ENCODE measurements around the gene CYB561D1. TPM values are rescaled to one million over a fixed set of nuclear protein-coding genes. Genes with fewer than 3 reads are reported as not detected.

The CYB561D1 gene
- total and polyA plus RNA-seq, 4 donors = 1.3 to 2.8 (median 2.0) TPM

DNA sequence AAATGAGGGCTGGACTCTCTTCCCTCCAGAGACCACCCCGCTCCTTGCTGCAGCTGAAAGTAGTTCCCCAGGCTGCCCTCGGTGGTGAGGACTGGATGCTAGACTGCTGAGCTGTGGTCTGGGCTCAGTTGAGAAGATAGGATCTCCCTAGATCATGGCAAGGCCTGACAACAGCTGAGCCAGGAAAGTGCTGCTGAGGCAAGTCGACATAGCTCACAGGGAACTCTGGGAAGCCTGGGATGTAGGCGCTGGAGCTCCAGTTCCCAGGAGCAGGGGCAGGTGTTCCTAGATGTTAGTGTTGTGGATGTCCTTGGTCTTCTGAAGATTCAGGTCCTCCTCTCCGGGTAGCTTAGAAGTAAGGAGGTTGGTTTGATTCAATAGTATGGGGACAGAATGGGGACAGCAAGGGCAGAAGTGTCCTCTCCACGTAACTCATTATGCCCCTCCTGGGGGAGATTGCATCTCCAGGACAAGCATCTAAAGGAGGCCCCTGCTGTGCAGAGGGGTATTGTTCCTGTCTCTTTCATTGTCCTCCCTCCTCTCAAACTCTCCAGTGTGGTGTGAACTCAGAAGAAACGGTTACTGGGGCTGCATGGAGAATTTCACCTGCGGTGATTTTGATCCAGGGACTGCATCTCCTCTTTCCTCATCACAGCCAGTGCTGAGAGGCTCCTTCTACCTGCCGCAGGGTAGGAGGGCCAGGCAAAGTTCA is 3.7 kb downstream of the CYB561D1 start:
- peaks cover 0 to 15% (median 9%) of the 10 kb centered on the region in 4 donors for H3K36me3 ChIP-seq (ENCODE audit: control insufficient read depth in 4 of 4, insufficient read depth in 3 of 4, low read depth in 1 of 4, low read length in 3 of 4)
- H3K4me3 ChIP-seq (ENCODE audit: low read depth in 1 of 3, low read length in 3 of 3) = no peak overlapping the region
- peaks cover 0 to 12% (median 8%) of the 10 kb centered on the region in 4 donors for H3K4me1 ChIP-seq (ENCODE audit: control insufficient read depth in 4 of 4, insufficient read depth in 4 of 4, low read length in 3 of 4)
- 75% methylated on average over 9 of the region's 9 CpGs for WGBS
- no peak for DNase-seq (ENCODE audit: low spot score)
- no peaks in the 10 kb centered on the region for H3K27me3 ChIP-seq (ENCODE audit: control insufficient read depth in 4 of 4, insufficient read depth in 4 of 4, low read length in 3 of 4)
- no peak overlapping the region for H3K9ac ChIP-seq (ENCODE audit: low read depth in 1 of 2, low read length in 2 of 2)
- no peak overlapping the region for H3K27ac ChIP-seq (ENCODE audit: low read depth in 1 of 2, low read length in 2 of 2)
- H3K9me3 ChIP-seq (ENCODE audit: control insufficient read depth in 4 of 4, low read length in 3 of 4) = no peaks in the 10 kb centered on the region
- TF ChIP-seq RXRA (IDR thresholded peaks at IDR 0.05) = no peak
- no peak for TF ChIP-seq FOXA2 (IDR thresholded peaks at IDR 0.05)
- TF ChIP-seq, protein P1, sequence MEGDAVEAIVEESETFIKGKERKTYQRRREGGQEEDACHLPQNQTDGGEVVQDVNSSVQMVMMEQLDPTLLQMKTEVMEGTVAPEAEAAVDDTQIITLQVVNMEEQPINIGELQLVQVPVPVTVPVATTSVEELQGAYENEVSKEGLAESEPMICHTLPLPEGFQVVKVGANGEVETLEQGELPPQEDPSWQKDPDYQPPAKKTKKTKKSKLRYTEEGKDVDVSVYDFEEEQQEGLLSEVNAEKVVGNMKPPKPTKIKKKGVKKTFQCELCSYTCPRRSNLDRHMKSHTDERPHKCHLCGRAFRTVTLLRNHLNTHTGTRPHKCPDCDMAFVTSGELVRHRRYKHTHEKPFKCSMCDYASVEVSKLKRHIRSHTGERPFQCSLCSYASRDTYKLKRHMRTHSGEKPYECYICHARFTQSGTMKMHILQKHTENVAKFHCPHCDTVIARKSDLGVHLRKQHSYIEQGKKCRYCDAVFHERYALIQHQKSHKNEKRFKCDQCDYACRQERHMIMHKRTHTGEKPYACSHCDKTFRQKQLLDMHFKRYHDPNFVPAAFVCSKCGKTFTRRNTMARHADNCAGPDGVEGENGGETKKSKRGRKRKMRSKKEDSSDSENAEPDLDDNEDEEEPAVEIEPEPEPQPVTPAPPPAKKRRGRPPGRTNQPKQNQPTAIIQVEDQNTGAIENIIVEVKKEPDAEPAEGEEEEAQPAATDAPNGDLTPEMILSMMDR (IDR thresholded peaks at IDR 0.05; ENCODE audit: low read depth, low read length, missing input control) = no peak
- TF ChIP-seq, protein P2, sequence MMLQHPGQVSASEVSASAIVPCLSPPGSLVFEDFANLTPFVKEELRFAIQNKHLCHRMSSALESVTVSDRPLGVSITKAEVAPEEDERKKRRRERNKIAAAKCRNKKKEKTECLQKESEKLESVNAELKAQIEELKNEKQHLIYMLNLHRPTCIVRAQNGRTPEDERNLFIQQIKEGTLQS (IDR thresholded peaks at IDR 0.05) = no peak
- TF ChIP-seq, protein P3, sequence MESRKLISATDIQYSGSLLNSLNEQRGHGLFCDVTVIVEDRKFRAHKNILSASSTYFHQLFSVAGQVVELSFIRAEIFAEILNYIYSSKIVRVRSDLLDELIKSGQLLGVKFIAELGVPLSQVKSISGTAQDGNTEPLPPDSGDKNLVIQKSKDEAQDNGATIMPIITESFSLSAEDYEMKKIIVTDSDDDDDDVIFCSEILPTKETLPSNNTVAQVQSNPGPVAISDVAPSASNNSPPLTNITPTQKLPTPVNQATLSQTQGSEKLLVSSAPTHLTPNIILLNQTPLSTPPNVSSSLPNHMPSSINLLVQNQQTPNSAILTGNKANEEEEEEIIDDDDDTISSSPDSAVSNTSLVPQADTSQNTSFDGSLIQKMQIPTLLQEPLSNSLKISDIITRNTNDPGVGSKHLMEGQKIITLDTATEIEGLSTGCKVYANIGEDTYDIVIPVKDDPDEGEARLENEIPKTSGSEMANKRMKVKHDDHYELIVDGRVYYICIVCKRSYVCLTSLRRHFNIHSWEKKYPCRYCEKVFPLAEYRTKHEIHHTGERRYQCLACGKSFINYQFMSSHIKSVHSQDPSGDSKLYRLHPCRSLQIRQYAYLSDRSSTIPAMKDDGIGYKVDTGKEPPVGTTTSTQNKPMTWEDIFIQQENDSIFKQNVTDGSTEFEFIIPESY (IDR thresholded peaks at IDR 0.05) = no peak
- no peak for TF ChIP-seq TAF1 (conservative IDR thresholded peaks at IDR 0.05)
- TF ChIP-seq HNF4A (conservative IDR thresholded peaks at IDR 0.05) = no peak
- TF ChIP-seq, protein P4, sequence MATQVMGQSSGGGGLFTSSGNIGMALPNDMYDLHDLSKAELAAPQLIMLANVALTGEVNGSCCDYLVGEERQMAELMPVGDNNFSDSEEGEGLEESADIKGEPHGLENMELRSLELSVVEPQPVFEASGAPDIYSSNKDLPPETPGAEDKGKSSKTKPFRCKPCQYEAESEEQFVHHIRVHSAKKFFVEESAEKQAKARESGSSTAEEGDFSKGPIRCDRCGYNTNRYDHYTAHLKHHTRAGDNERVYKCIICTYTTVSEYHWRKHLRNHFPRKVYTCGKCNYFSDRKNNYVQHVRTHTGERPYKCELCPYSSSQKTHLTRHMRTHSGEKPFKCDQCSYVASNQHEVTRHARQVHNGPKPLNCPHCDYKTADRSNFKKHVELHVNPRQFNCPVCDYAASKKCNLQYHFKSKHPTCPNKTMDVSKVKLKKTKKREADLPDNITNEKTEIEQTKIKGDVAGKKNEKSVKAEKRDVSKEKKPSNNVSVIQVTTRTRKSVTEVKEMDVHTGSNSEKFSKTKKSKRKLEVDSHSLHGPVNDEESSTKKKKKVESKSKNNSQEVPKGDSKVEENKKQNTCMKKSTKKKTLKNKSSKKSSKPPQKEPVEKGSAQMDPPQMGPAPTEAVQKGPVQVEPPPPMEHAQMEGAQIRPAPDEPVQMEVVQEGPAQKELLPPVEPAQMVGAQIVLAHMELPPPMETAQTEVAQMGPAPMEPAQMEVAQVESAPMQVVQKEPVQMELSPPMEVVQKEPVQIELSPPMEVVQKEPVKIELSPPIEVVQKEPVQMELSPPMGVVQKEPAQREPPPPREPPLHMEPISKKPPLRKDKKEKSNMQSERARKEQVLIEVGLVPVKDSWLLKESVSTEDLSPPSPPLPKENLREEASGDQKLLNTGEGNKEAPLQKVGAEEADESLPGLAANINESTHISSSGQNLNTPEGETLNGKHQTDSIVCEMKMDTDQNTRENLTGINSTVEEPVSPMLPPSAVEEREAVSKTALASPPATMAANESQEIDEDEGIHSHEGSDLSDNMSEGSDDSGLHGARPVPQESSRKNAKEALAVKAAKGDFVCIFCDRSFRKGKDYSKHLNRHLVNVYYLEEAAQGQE (IDR thresholded peaks at IDR 0.05) = no peak
- no peak for TF ChIP-seq JUND (IDR thresholded peaks at IDR 0.05)
- no peak for TF ChIP-seq EGR1 (IDR thresholded peaks at IDR 0.05; ENCODE audit: low read depth in 2 of 2)
- no peak for TF ChIP-seq GABPA (IDR thresholded peaks at IDR 0.05 in 1 of 2, conservative IDR thresholded peaks at IDR 0.05 in 1 of 2)
- no peak for TF ChIP-seq FOXA1 (IDR thresholded peaks at IDR 0.05)
- TF ChIP-seq RAD21 (IDR thresholded peaks at IDR 0.05) = no peak
- TF ChIP-seq YY1 (IDR thresholded peaks at IDR 0.05) = no peak
- TF ChIP-seq HNF4G (IDR thresholded peaks at IDR 0.05) = no peak
- TF ChIP-seq NR2F2 (IDR thresholded peaks at IDR 0.05) = no peak
- TF ChIP-seq, protein P5, sequence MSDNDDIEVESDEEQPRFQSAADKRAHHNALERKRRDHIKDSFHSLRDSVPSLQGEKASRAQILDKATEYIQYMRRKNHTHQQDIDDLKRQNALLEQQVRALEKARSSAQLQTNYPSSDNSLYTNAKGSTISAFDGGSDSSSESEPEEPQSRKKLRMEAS (IDR thresholded peaks at IDR 0.05) = no peak
